ENCODE results near the gene ABLIM1. TPM values are rescaled to one million over a fixed set of nuclear protein-coding genes. Genes with fewer than 3 reads are reported as not detected.
A peak's percentile ranks its signal among the peaks of the same experiment; 100 is the strongest.

The ABLIM1 gene
- total and polyA plus RNA-seq, 10 of the 15 experiments (the other 5 are each of a cell fraction or from before 2014, with no cell fraction given): 14.2 to 50.5 (median 28.1) TPM

GRCh38 chr10:114420811-114421485 is 237.1 kb downstream of the ABLIM1 start:
- BruUV-seq (replicated peaks): no TSS peak
- TF ChIP-seq BHLHE40 (IDR thresholded peaks at IDR 0.05; ENCODE audit: borderline replicate concordance in 1 of 2, low read depth in 2 of 2, low read length in 1 of 2) (peak in 1 of 2 experiments; percentile 41; a peak in 1 of 4 replicates), BMI1 (IDR thresholded peaks at IDR 0.05; ENCODE audit: borderline replicate concordance) (no peak), USF2 (IDR thresholded peaks at IDR 0.05; ENCODE audit: borderline replicate concordance, low read depth, low read length) (no peak), RUNX3 (IDR thresholded peaks at IDR 0.05; ENCODE audit: low read length) (peak; percentile 35; the same call in 1 of the 2 replicates)
- Histone ChIP-seq H3K36me3 (ENCODE audit: control insufficient read depth in 2 of 2, insufficient read depth in 2 of 2, low read length in 1 of 2) (no peaks in the 10 kb centered on the region), H3K9ac (ENCODE audit: control insufficient read depth, insufficient read depth, low read length) (no peak overlapping the region), H3K79me2 (ENCODE audit: control insufficient read depth, insufficient read depth, low read length) (no peaks in the 10 kb centered on the region), H3K4me2 (ENCODE audit: control insufficient read depth, insufficient read depth) (no peak overlapping the region), H3K27me3 (replicated peaks in 1 of 2; ENCODE audit: control insufficient read depth in 2 of 2, insufficient read depth in 2 of 2, low read length in 1 of 2) (0 out of 4 replicates have a peak, but pooled peaks cover 0 to 2% of the 10 kb centered on the region in 2 experiments), H4K20me1 (ENCODE audit: control insufficient read depth, insufficient read depth) (no peaks in the 10 kb centered on the region), H3K4me1 (ENCODE audit: control insufficient read depth, insufficient read depth, low read length) (0 out of 2 replicates have a peak, but pooled peaks cover 5% of the 10 kb centered on the region), H2AFZ (ENCODE audit: control insufficient read depth, low read depth, low read length) (no peak overlapping the region), H3K9me3 (replicated peaks; ENCODE audit: control insufficient read depth, insufficient read depth, low read length) (no peaks in the 10 kb centered on the region), H3K4me3 (no peak overlapping the region), H3K27ac (ENCODE audit: control insufficient read depth, insufficient read depth) (no peak overlapping the region)
- in situ Hi-C loops (cut with MboI): no loop called here
- ATAC-seq (peak; percentile 84), FAIRE-seq (no peak), DNase-seq (ENCODE audit: low read depth, low spot score) (no peak)
- intact Hi-C loops (cut with micrococcal nuclease; ENCODE audit: unreplicated experiment): no loop called here
- SMC1A ChIA-PET (ENCODE audit: uncharacterized antibody, unreplicated experiment): no interaction called here
- WGBS (ENCODE audit: insufficient coverage, insufficient replicate concordance, low lambda C conversion rate, missing lambda C conversion rate): 49% methylated on average over 4 of the region's 4 CpGs
- POLR2A ChIA-PET: no interaction called here
- CTCF ChIA-PET: no interaction called here
- RAD21 ChIA-PET (ENCODE audit: unreplicated experiment): interaction anchor here (1.3 kb wide), 1 partner anchor 13 kb away, joined by 3 read pairs; no protein-coding TSS in a partner anchor

GRCh38 chr10:114418109-114418508 is 240.0 kb downstream of the ABLIM1 start:
- ChIA-PET CTCF (interaction anchor here (1.8 kb wide), 1 partner anchor 114 kb away, joined by 4 read pairs; no protein-coding TSS in a partner anchor), POLR2A (no interaction called here), RAD21 (ENCODE audit: unreplicated experiment) (interaction anchor here (0.6 kb wide), 1 partner anchor 19 kb away, joined by 4 read pairs; no protein-coding TSS in a partner anchor), SMC1A (ENCODE audit: uncharacterized antibody, unreplicated experiment) (no interaction called here)
- DNase-seq (ENCODE audit: low read depth, low spot score) (no peak), FAIRE-seq (no peak), ATAC-seq (no peak)
- Histone ChIP-seq H3K9me3 (replicated peaks; ENCODE audit: control insufficient read depth, insufficient read depth, low read length) (no peaks in the 10 kb centered on the region), H3K79me2 (ENCODE audit: control insufficient read depth, insufficient read depth, low read length) (no peaks in the 10 kb centered on the region), H3K27ac (ENCODE audit: control insufficient read depth, insufficient read depth) (no peak overlapping the region), H3K4me3 (no peak overlapping the region), H3K4me2 (ENCODE audit: control insufficient read depth, insufficient read depth) (no peak overlapping the region), H4K20me1 (ENCODE audit: control insufficient read depth, insufficient read depth) (no peaks in the 10 kb centered on the region), H3K9ac (ENCODE audit: control insufficient read depth, insufficient read depth, low read length) (no peak overlapping the region), H2AFZ (ENCODE audit: control insufficient read depth, low read depth, low read length) (no peak overlapping the region), H3K27me3 (replicated peaks in 1 of 2; ENCODE audit: control insufficient read depth in 2 of 2, insufficient read depth in 2 of 2, low read length in 1 of 2) (0 out of 4 replicates have a peak, but pooled peaks cover 0 to 3% of the 10 kb centered on the region in 2 experiments), H3K36me3 (ENCODE audit: control insufficient read depth in 2 of 2, insufficient read depth in 2 of 2, low read length in 1 of 2) (no peaks in the 10 kb centered on the region), H3K4me1 (ENCODE audit: control insufficient read depth, insufficient read depth, low read length) (0 out of 2 replicates have a peak, but pooled peaks cover 5% of the 10 kb centered on the region)
- no TSS peak for BruUV-seq (replicated peaks)
- intact Hi-C loops (cut with micrococcal nuclease; ENCODE audit: unreplicated experiment): no loop called here
- WGBS (ENCODE audit: insufficient coverage, insufficient replicate concordance, low lambda C conversion rate, missing lambda C conversion rate): 27% methylated on average over 1 of the region's 1 CpG
- in situ Hi-C loops (cut with MboI): no loop called here
- TF ChIP-seq ATF2 (IDR thresholded peaks at IDR 0.05; ENCODE audit: low read length) (no peak), HCFC1 (IDR thresholded peaks at IDR 0.05; ENCODE audit: low read length) (no peak), TCF7 (IDR thresholded peaks at IDR 0.05; ENCODE audit: borderline replicate concordance) (no peak), TAF1 (IDR thresholded peaks at IDR 0.05; ENCODE audit: borderline replicate concordance, low read depth, low read length) (no peak), TBL1XR1 (IDR thresholded peaks at IDR 0.05; ENCODE audit: low read depth, low read length) (no peak), ZBED1 (IDR thresholded peaks at IDR 0.05; ENCODE audit: borderline replicate concordance) (no peak), FOXM1 (IDR thresholded peaks at IDR 0.05; ENCODE audit: low read depth, low read length) (no peak), HSF1 (IDR thresholded peaks at IDR 0.05; ENCODE audit: low read depth, low read length) (no peak), TCF12 (IDR thresholded peaks at IDR 0.05; ENCODE audit: low read depth, low read length) (no peak)
